ENCODE data around the gene EOGT.

EOGT gene

GRCh38 chr3:69008980-69009379, 4.5 kb downstream of the EOGT start:
- peak; percentile 25 for DNase-seq

GRCh38 chr3:69005791-69006482, 7.5 kb downstream of the EOGT start:
- DNase-seq: no peak

- no peak for DNase-seq
Measured at GRCh38 chr3:69005071-69005790, 8.3 kb downstream of the EOGT start.

DNA sequence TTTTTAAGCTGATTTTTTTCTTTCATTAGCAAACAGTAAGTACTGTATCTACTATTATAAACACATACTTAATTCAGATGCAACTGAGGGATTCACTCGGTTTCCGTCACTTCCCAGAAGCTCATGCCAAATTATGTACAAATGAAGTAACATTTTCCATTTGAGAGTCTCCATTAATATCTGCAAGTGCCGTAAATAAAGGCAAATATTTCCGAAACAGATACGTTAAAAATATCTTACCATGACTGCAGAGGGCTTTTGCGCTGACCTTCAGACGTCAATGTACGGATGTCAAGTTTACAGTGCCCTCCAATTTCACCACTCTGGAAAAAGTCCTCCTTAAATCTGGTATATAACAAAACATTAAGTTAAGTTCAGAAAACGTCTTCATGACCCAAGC, 9.3 kb downstream of the EOGT start:
- no peak for DNase-seq

- no peak for DNase-seq
Measured at GRCh38 chr3:68999605-69000004, 13.9 kb downstream of the EOGT start.

DNA sequence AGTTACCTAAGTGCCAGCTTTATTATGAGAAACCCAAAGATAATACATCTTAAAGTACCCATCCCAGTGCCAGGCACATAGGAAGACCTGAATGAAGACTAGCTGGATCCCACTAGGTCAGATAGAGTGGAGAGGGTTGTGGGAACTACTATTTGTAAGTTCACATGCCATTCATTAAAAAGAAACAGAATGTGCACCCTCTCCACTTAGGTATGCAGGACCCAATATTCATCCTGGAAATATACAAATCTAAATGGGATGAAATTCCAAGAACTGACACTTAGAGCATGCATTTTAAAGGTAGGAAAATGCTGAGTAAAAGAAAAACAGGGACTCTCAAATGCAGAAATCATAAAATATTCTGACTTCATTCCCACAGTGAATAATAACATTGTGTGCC, 14.3 kb downstream of the EOGT start:
- DNase-seq: no peak

DNA sequence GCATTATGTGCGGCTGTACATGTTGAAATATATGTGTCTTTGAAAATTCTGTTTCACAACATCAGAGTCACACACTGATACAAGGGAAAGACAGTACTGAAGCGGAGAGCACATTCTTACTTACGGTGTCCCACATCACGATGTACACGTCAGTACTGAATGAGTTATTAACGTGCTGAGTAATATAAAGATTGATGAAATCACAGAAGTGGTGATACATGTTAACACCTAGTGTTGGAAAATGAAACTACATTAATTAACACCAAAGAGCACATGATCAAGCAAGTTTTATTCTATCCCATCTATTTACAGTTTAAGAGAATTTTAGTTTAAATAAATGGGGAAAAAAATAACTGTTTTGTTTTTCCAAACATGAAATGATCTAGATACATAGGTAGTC, 15.6 kb downstream of the EOGT start:
- DNase-seq: no peak

GRCh38 chr3:68996356-68996995, 17.0 kb downstream of the EOGT start:
- DNase-seq: no peak

DNA sequence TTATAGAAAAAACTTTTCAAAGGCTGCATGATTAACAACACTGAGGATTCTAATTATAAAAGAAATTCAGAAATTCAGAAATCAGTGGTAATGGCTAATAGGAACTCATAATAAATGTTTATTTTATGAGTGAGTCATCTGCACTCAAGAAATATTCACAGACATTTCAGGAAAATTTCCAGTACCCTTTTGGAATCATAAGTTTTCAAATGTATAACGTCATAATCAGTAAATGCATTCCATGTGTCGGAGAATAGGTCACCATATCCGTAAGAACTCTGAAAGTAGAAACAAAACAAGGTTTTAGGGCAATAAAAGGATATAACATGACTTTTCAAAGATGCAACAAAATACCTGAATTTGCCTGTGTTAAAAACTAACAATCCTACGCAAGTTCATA, 24.7 kb downstream of the EOGT start:
- no peak for DNase-seq

GRCh38 chr3:68987322-68987721, 26.2 kb downstream of the EOGT start:
- no peak for DNase-seq

DNA sequence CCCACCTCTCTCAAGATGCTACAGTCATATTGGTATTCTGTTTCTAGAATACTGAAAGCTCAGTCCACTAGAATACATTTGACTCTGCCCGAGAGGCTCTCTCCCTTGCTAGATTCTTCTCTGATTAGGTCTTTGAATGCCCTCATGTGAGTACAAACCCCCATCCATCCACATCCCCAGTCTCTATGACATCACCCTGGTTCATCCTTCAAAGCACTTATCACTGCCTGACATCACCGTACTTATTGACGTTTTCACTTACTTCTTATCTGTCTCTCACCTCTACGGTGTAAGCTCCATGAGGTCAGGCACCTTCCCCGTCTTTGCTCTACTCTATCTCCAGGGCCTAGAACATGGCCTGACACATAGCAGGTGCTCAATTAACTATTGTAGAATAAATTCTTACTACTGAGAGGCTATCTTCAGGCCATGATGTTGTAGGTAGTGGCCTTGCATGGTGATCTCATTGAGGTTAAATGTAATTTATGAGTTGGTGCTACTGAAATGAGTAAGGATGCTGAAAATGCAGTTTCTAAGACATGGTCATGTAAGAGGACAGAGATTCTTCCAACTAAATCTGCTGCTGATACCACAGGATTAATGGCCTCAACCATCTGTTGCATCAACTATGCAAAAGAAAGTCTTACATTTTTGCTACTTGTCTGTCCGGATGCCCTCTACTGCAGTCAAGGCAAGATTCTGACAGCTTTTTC, 26.8 kb downstream of the EOGT start:
- peak; percentile 76 for DNase-seq

- DNase-seq: peak; percentile 68
Measured at GRCh38 chr3:68985146-68985790, 28.2 kb downstream of the EOGT start.

GRCh38 chr3:68984011-68984530, 29.4 kb downstream of the EOGT start:
- peak; percentile 98 for DNase-seq

DNA sequence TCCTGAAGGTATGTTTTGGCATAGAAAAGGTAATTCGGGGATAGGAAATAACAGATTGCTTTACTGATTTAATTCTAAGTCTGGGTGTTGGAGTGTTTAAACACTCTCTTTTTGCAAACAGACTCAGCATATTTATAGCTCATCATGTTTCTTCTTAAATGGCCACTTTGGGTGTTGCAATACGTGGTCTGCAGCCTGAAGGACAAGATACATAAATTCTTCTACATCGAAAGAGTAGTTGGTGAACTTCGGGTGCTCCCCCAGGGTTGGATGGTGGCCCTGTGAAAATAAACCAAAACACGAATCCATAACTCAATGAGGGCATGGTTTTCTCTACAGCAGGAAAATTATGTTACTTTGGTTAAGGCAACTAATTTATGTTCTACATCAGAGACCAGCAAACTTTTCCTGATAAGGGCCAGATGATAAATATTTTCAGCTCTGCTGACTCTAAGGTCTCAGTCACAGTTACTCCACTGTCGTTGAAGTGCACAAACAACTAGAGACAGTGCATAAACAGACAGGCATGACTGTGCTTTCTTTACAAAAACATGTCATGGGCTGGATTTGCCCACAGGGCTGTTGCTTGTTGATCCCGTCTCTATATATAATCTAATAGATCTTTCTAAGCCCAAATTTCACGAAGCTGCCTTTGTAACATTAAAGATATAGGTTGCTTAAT, 35.9 kb downstream of the EOGT start:
- DNase-seq: no peak

DNA sequence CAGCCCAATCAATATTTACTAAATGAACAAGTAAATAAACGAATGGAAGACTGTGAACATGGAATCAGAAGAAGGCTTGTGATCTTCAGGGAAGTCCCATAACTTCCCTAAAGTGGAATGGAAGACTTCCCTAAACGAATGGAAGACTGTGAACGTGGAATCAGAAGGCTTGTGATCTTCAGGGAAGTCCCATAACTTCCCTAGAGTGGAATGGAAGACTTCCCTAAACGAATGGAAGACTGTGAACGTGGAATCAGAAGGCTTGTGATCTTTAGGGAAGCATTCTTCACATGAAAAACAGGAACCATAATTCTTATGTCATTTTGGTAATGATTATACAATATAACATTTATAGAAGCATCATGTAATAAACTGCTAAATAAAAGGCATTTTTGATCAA, 38.8 kb downstream of the EOGT start:
- no peak for DNase-seq

GRCh38 chr3:68973639-68974038, 39.8 kb downstream of the EOGT start:
- peak; percentile 17 for DNase-seq

DNA sequence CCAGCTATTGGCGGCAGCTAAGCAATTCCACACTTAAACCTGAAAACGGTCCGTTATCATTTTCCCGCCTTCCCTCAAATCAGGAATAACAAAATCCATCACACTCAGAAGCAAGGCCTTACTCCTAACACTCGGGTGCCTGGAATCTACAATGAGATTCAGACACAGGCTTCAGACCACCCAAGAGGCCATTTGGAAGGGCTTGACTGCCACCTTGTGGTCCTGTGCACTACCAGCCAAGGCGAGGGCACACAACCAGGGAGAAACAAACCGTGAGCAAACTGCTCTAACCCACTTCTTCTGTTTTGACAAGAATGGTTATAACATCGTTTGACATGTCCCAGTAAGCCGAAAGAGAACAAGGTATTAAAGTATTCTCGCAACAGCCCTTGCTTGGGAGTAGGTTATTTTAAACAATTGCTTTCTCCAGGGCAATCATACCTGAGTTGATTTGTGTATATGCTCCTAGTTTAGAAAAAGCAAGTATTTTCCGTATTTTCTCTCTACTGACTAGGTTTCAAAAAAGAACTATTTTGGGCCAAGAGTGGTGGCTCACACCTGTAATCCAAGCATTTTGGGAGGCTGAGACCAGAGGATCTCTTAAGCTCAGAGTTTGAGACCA, 41.0 kb downstream of the EOGT start:
- peak; percentile 89 for DNase-seq

GRCh38 chr3:68964694-68965093, 48.8 kb downstream of the EOGT start:
- DNase-seq: no peak

DNA sequence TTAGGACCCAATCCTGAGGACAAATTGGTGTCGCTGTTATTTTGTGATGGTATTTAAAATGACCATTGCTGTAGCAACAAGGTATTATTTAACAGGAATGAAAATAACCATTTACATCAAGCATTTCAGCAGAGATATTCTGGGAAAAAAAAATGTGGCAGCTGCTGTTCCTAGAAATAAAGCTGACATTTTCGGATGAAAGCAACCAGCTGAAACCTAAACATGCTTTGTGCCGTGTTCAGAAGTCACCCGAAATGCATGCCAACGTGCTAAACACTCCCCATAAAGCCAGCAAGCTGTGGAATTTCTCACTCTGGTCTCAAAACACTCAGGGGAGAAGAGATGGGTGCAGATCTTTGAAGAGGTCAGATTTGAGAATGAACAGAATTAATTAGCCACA, 49.6 kb downstream of the EOGT start:
- no peak for DNase-seq

- DNase-seq: no peak
Measured at GRCh38 chr3:68963376-68963775, 50.1 kb downstream of the EOGT start.

DNA sequence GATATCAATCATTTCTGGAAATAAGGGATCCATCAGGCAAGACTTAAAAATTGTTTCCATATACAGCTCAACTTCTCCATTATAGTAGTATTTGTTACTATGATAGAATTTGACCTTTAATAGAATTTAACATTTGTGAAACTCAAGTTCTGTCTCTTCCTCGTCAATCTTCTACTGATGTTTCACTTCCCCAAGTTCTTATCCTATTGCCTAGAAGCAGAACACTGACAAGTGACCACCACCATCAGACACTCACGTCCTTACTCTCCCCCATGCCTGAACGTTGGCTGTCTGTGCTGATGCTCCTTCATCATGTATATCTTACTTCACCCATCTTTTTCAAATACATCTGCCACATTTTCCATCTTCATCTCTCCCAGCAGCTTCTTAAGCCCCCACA, 54.6 kb downstream of the EOGT start:
- no peak for DNase-seq

DNA sequence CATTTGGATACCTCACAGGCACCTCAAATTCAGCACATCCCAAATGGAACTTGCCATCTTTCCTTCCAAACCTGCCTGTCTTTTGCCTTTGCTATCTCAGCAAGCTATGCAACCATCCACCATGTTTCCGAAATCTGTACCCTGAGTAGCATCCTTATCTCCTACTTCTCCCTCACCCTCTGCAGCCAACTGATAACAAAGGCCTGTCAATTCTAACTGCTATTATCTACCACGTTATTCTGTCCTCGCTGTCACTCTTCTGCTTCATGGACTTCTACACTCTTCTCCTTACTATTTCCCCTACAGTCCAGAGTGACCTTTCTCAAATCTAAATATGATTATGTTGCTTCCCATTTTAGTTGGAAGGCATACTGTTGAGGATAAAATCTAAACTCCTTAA, 55.6 kb downstream of the EOGT start:
- DNase-seq: no peak
